SK-N-SH (cell line): Measurements from ENCODE around the gene MX1. TPM values are rescaled to one million over a fixed set of nuclear protein-coding genes. Genes with fewer than 3 reads are reported as not detected.

ENCODE experiments used
- CTCF ChIA-PET: fragments of 300-600, 350-600 bp; formaldehyde crosslinking; extraction: SDS; loops from one replicate; lab custom pipeline; 2021; lab: Yijun Ruan, JAX
- POLR2A ChIA-PET: fragments of 350-600 bp; sonication (Branson Sonifier 250); formaldehyde crosslinking; extraction: SDS; loops from one replicate; lab custom pipeline; 2020; ENCODE audit warnings: antibody characterized with exemption, inconsistent platforms; lab: Yijun Ruan, JAX
- DNase-seq: peaks from one replicate; pipeline ENCODE4 v3.0.0; 2012
- H2AFZ ChIP-seq: fragments of 200-600 bp; sonication (generic); 2 replicates; pipeline ENCODE4 v1.8.1; 2016; ENCODE audit warnings: antibody characterized with exemption, mild to moderate bottlenecking, low read depth
- H3F3A ChIP-seq: fragments of 200-600 bp; sonication (generic); replicated peaks from 2 replicates; pipeline ENCODE3; 2016; ENCODE audit warnings: antibody characterized with exemption, mild to moderate bottlenecking; ENCODE audit not compliant: insufficient read depth
- H3K27ac ChIP-seq, 2 experiments: fragments of 200-500 bp in 1 of 2; fragments of 200-600 bp in 1 of 2; sonication (Bioruptor generic) in 1 of 2; sonication (generic), shearing (Covaris generic) in 1 of 2; 2 replicates each; pipeline versions ENCODE4 v1.5.1 to v1.6.1; 2014 to 2016; ENCODE audit warnings: low read depth in 2 of 2, inconsistent platforms in 1 of 2, low read length in 1 of 2, mild to moderate bottlenecking in 1 of 2, mixed read lengths in 1 of 2
- H3K27me3 ChIP-seq: fragments of 200-600 bp; sonication (generic), shearing (Covaris generic); 2 replicates; pipeline ENCODE4 v1.6.1; 2016; ENCODE audit warnings: mixed run types; ENCODE audit not compliant: insufficient read depth
- H3K36me3 ChIP-seq, 2 experiments: fragments of 200-500 bp in 1 of 2; fragments of 200-600 bp in 1 of 2; sonication (Bioruptor generic) in 1 of 2; sonication (generic) in 1 of 2; replicated peaks in 1 of 2; 2 replicates each; pipeline versions ENCODE3 to v1.5.1; 2014 to 2016; ENCODE audit warnings: low read length in 1 of 2, mild to moderate bottlenecking in 1 of 2; ENCODE audit not compliant: insufficient read depth in 2 of 2, control insufficient read depth in 1 of 2
- H3K4me1 ChIP-seq, 2 experiments: fragments of 200-500 bp in 1 of 2; fragments of 200-600 bp in 1 of 2; sonication (Bioruptor generic) in 1 of 2; sonication (generic), shearing (Covaris generic) in 1 of 2; 2 replicates each; pipeline versions ENCODE4 v1.5.1 to v1.6.1; 2014 to 2016; ENCODE audit warnings: low read depth in 1 of 2, low read length in 1 of 2, mixed run types in 1 of 2; ENCODE audit not compliant: insufficient read depth in 2 of 2, control insufficient read depth in 1 of 2
- H3K4me2 ChIP-seq: fragments of 200-600 bp; sonication (generic), shearing (Covaris generic); 2 replicates; pipeline ENCODE4 v1.6.1; 2017; ENCODE audit warnings: mixed run types
- H3K4me3 ChIP-seq, 2 experiments: fragments of 200-500 bp in 1 of 2; fragments of 200-600 bp in 1 of 2; sonication (Bioruptor generic) in 1 of 2; sonication (generic), shearing (Covaris generic) in 1 of 2; 2 replicates each; pipeline versions ENCODE4 v1.5.1 to v1.8.1; 2014 to 2016; ENCODE audit warnings: low read depth in 2 of 2, inconsistent platforms in 1 of 2, low read length in 1 of 2, mild to moderate bottlenecking in 1 of 2, mixed read lengths in 1 of 2, moderate library complexity in 1 of 2
- H3K79me2 ChIP-seq: fragments of 200-600 bp; sonication (generic); 2 replicates; pipeline ENCODE4 v1.8.1; 2017; ENCODE audit warnings: mild to moderate bottlenecking; ENCODE audit not compliant: insufficient read depth
- H3K9ac ChIP-seq: fragments of 200-600 bp; sonication (generic); 2 replicates; pipeline ENCODE4 v1.6.1; 2017; ENCODE audit warnings: mixed run types
- H3K9me2 ChIP-seq: fragments of 200-600 bp; sonication (generic); 2 replicates; pipeline ENCODE4 v1.6.1; 2017; ENCODE audit warnings: mixed run types
- H3K9me3 ChIP-seq: fragments of 200-600 bp; sonication (generic); 2 replicates; pipeline ENCODE4 v1.6.1; 2017; ENCODE audit warnings: mixed run types, mild to moderate bottlenecking, moderate library complexity
- H4K20me1 ChIP-seq: fragments of 200-600 bp; sonication (generic); 2 replicates; pipeline ENCODE4 v1.6.1; 2017; ENCODE audit warnings: mild to moderate bottlenecking, mixed run types; ENCODE audit not compliant: insufficient read depth
- CTCF ChIP-seq: fragments of 200-600 bp; sonication (generic); IDR thresholded peaks from 2 replicates; pipeline ENCODE4 v1.6.1; 2017; ENCODE audit warnings: antibody characterized with exemption, mild to moderate bottlenecking, moderate library complexity
- ELF1 ChIP-seq: IDR thresholded peaks from 2 replicates; pipeline ENCODE4 v1.4.0; 2012
- FOXM1 ChIP-seq: IDR thresholded peaks from 2 replicates; pipeline ENCODE4 v1.4.0; 2012; ENCODE audit warnings: low read depth, mild to moderate bottlenecking
- MXI1 ChIP-seq: IDR thresholded peaks from 2 replicates; pipeline ENCODE4 v1.6.1; 2012; ENCODE audit warnings: mild to moderate bottlenecking, low read depth, low read length, improper control_type of control experiment
- TAF1 ChIP-seq: IDR thresholded peaks from 2 replicates; pipeline ENCODE4 v1.6.1; 2012; ENCODE audit warnings: low read depth, mild to moderate bottlenecking, low read length, moderate library complexity, borderline replicate concordance
- TEAD4 ChIP-seq: IDR thresholded peaks from 2 replicates; pipeline ENCODE4 v1.4.0; 2012; ENCODE audit warnings: mild to moderate bottlenecking, borderline replicate concordance; ENCODE audit not compliant: insufficient read depth
- ZBTB33 ChIP-seq: IDR thresholded peaks from 2 replicates; pipeline ENCODE4 v1.4.0; 2012; ENCODE audit warnings: low read depth, borderline replicate concordance
- WGBS: methylation state at CpG from one replicate; pipeline ENCODE4 v1.1.6; 2017; ENCODE audit warnings: low lambda C conversion rate; 5-methylcytosine and 5-hydroxymethylcytosine counted together
- polyA plus RNA-seq, 3 experiments: library from polyadenylated mRNA; depleted of rRNA; stranded (reverse); fragments of >200 nt; gene quantifications; 2 replicates each; pipeline ENCODE4 v1.2.3, GENCODE V29; 2012

The MX1 gene
- polyA plus RNA-seq, 1 of the 3 experiments (the other 2 are of a cell fraction) = 1.9 TPM

- TF ChIP-seq ZBTB33 (no peak), ELF1 (no peak), TAF1 (no peak), TEAD4 (no peak)
- Histone ChIP-seq H3K4me2 (no peak overlapping the region), H3K4me3 (no peak overlapping the region), H3K4me1 (no peaks in the 10 kb centered on the region), H3K9me2 (no peaks in the 10 kb centered on the region), H2AFZ (no peak overlapping the region), H3K36me3 (no peaks in the 10 kb centered on the region), H3K27ac (no peak overlapping the region), H4K20me1 (no peaks in the 10 kb centered on the region), H3F3A (no peaks in the 10 kb centered on the region), H3K79me2 (no peaks in the 10 kb centered on the region), H3K27me3 (0 out of 2 replicates have a peak, but pooled peaks cover 12% of the 10 kb centered on the region), H3K9ac (no peak overlapping the region), H3K9me3 (no peaks in the 10 kb centered on the region)
- 69% methylated on average over 4 of the region's 6 CpGs for WGBS
- DNase-seq = no peak
- POLR2A ChIA-PET = no interaction called here
- CTCF ChIA-PET = interaction anchor here (1.1 kb wide), 1 partner anchor 146 kb away, joined by 3 read pairs; no protein-coding TSS in a partner anchor
Observed at GRCh38 chr21:41428847-41429246, 2.8 kb downstream of the MX1 start.

GRCh38 chr21:41429305-41429704 is 3.3 kb downstream of the MX1 start:
- POLR2A ChIA-PET = no interaction called here

More at GRCh38 chr21:41429305-41429704, 3.3 kb downstream of the MX1 start:
- Histone ChIP-seq H3K4me2 (no peak overlapping the region), H3K27me3 (0 out of 2 replicates have a peak, but pooled peaks cover 12% of the 10 kb centered on the region), H3F3A (no peaks in the 10 kb centered on the region), H3K4me3 (no peak overlapping the region), H3K9ac (no peak overlapping the region), H3K79me2 (no peaks in the 10 kb centered on the region), H4K20me1 (no peaks in the 10 kb centered on the region), H3K9me2 (no peaks in the 10 kb centered on the region), H3K4me1 (no peaks in the 10 kb centered on the region), H3K27ac (no peak overlapping the region), H3K36me3 (no peaks in the 10 kb centered on the region), H3K9me3 (no peaks in the 10 kb centered on the region), H2AFZ (no peak overlapping the region)
- no peak for TF ChIP-seq MXI1
- TF ChIP-seq ZBTB33 = no peak
- no peak for TF ChIP-seq TAF1
- no peak for TF ChIP-seq CTCF
- no peak for TF ChIP-seq FOXM1
- CTCF ChIA-PET = interaction anchor here (1.1 kb wide), 1 partner anchor 146 kb away, joined by 3 read pairs; no protein-coding TSS in a partner anchor
- WGBS = 60% methylated on average over 3 of the region's 3 CpGs
- DNase-seq = no peak
